HUES48 (cell line): Measurements from ENCODE around the gene PRPF6.
"Not testable (repeated sequence)": the region's sequence is repeated elsewhere in the genome, so short reads cannot be mapped to it uniquely, and the experiment has no call there.

Experiments used
- H3K27ac ChIP-seq: one replicate; pipeline ENCODE4 v1.7.0; 2013; ENCODE audit warnings: low read depth, low read length, inconsistent platforms
- H3K27me3 ChIP-seq: 2 replicates; pipeline ENCODE4 v1.6.1; 2013; ENCODE audit warnings: mild to moderate bottlenecking, low read length; ENCODE audit not compliant: control insufficient read depth, insufficient read depth
- H3K36me3 ChIP-seq: 2 replicates; pipeline ENCODE4 v1.6.1; 2013; ENCODE audit warnings: low read length; ENCODE audit not compliant: control insufficient read depth, insufficient read depth
- H3K4me1 ChIP-seq: 2 replicates; pipeline ENCODE4 v1.6.1; 2013; ENCODE audit warnings: mild to moderate bottlenecking, low read length; ENCODE audit not compliant: control insufficient read depth, insufficient read depth
- H3K4me3 ChIP-seq: 2 replicates; pipeline ENCODE4 v1.5.1; 2013; ENCODE audit warnings: mild to moderate bottlenecking, low read depth, low read length
- H3K9ac ChIP-seq: 2 replicates; pipeline ENCODE4 v1.6.1; 2013; ENCODE audit warnings: mild to moderate bottlenecking, low read depth, low read length, moderate library complexity
- H3K9me3 ChIP-seq: 2 replicates; pipeline ENCODE4 v1.6.1; 2013; ENCODE audit warnings: low read length; ENCODE audit not compliant: control insufficient read depth, insufficient read depth

The PRPF6 gene

DNA sequence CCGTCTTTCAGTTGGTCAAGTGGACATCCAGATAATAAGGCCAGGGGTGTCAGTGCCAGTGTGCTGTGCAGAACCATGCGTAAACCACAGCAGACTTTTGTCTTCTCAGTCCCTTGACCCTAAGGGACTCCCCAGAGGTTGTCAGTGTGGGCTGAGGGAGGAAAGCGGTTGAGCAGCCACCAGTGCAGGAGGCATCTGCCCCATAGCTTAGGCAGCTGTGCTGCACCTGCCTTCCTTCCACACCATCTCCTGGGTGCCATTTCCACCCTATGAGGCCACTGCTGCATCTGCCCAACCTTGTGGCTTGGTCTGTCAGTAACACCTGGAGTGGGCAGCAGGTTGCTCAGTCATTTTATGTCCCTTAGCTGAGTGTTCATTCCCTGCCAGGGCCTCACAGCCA is 26.0 kb downstream of the PRPF6 start:
- H3K9me3 ChIP-seq = peaks cover 2% of the 10 kb centered on the region; the same call in 1 of the 2 replicates

DNA sequence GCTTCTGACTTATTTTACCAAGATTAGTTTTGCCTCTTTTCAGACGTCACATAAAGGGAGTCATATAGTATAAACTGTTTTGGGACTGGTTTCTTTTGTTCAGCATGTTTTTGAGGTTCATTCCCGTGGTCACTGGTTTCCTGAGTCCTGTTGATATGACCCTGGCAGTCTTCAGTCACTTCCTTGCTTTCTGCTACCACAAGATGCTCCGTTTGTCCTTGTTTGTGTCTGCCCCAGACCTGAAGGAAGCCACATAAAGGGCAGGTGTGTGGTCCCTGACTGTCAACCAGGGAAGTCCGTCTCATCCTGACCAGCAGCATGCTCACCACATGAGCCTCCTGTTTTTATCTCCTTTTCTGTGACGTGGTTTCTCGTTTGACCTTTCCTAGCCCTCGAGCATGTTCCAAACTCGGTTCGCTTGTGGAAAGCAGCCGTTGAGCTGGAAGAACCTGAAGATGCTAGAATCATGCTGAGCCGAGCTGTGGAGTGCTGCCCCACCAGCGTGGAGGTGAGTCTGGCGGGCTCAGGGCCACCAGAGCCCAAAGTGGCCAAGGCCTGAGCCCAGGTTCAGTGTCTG is 29.0 kb downstream of the PRPF6 start:
- Histone ChIP-seq H3K9me3 (peaks cover 2% of the 10 kb centered on the region; the same call in 1 of the 2 replicates), H3K9ac (no peak overlapping the region), H3K36me3 (peaks cover 72% of the 10 kb centered on the region), H3K4me3 (no peak overlapping the region), H3K4me1 (no peaks in the 10 kb centered on the region), H3K27me3 (no peaks in the 10 kb centered on the region), H3K27ac (no peak overlapping the region)

More for the DNA sequence above, 26.0 kb downstream of the PRPF6 start:
- H3K36me3 ChIP-seq = peaks cover 70% of the 10 kb centered on the region
- no peaks in the 10 kb centered on the region for H3K27me3 ChIP-seq
- H3K4me3 ChIP-seq = no peak overlapping the region
- no peaks in the 10 kb centered on the region for H3K4me1 ChIP-seq
- no peak overlapping the region for H3K27ac ChIP-seq
- no peak overlapping the region for H3K9ac ChIP-seq

DNA sequence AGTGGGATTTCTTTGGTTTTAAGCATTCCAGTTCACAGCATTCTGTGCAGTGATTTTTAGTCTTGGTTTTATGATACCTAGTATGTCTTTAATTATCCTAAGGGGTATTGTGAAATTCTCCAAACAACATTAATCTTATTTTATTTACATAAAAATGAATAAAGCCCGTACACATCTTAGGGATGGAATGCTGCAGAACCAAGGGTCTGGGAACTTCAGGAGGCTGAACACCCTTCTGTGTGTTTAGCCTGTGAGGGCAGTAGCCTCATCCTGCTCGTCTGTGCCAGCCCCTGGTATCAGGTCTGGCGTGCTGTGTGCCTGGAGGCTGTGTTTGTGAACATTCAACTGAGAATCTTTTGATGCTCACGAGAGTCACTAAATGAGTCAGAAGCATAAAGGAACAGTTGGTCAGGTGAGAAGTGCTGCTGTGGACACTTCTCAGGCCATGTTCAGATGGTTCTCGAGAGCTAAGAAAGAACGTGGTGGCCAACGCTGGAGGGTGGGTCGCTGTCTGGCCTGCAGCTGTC is 29.8 kb downstream of the PRPF6 start:
- Histone ChIP-seq H3K9me3 (peaks cover 2% of the 10 kb centered on the region; the same call in 1 of the 2 replicates), H3K4me1 (no peaks in the 10 kb centered on the region), H3K36me3 (peaks cover 72% of the 10 kb centered on the region), H3K9ac (no peak overlapping the region), H3K4me3 (no peak overlapping the region), H3K27ac (no peak overlapping the region), H3K27me3 (no peaks in the 10 kb centered on the region)

DNA sequence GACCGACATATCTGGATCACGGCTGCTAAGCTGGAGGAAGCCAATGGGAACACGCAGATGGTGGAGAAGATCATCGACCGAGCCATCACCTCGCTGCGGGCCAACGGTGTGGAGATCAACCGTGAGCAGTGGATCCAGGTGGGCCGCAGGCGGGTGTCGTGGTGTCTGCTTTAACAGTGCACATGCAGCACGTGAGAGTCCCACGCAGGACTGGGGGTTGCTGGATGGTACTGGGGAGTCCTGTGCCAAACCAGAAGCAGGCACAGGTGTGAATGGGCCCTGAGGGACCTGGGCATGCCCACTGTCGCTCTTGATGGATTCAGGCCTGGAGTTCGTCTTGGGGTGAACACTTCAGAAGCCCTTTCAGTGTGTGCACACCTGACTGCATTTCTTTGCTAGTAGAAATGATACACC is 30.4 kb downstream of the PRPF6 start:
- H3K9ac ChIP-seq = no peak overlapping the region
- no peak overlapping the region for H3K4me3 ChIP-seq
- H3K9me3 ChIP-seq = peaks cover 2% of the 10 kb centered on the region; the same call in 1 of the 2 replicates
- no peaks in the 10 kb centered on the region for H3K4me1 ChIP-seq
- no peaks in the 10 kb centered on the region for H3K27me3 ChIP-seq
- H3K36me3 ChIP-seq = peaks cover 74% of the 10 kb centered on the region
- no peak overlapping the region for H3K27ac ChIP-seq

DNA sequence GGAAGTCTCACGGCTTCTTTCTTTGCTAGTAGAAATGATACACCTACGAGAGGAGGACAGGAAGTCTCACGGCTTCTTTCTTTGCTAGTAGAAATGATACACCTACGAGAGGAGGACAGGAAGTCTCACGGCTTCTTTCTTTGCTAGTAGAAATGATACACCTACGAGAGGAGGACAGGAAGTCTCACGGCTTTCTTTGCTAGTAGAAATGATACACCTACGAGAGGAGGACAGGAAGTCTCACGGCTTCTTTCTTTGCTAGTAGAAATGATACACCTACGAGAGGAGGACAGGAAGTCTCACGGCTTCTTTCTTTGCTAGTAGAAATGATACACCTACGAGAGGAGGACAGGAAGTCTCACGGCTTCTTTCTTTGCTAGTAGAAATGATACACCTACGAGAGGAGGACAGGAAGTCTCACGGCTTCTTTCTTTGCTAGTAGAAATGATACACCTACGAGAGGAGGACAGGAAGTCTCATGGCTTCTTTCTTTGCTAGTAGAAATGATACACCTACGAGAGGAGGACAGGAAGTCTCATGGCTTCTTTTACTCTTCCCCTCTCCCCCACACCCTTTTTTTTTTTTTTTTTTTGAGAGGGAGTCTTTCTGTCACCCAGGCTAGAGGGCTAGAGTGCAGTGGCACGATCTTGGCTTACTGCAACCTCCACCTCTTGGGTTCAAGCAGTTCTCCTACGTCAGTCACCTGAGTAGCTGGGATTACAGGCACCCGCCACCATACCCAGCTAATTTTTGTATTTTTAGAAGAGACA is 31.6 kb downstream of the PRPF6 start:
- not testable (repeated sequence) for H3K9me3 ChIP-seq, H3K4me3 ChIP-seq, H3K27ac ChIP-seq, H3K4me1 ChIP-seq, H3K9ac ChIP-seq, H3K27me3 ChIP-seq
- H3K36me3 ChIP-seq = peaks cover 74% of the 10 kb centered on the region

DNA sequence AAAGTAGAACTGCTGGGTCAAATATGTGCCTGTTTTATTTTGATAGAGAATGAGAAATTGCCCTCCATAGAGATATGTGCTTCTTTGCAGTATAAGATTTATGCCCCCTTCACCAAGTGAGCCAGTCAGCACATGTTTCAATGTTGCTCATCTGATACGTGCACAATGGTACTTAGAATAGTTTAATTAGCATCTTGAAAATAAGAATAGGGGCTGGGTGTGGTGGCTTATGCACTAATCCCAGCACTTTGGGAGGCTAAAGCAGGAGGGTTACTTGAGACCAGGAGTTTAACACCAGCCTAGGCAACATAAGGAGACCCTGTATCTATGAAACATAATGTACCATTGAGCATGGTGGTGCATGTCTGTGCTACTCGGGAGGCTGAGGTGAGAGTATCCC is 34.7 kb downstream of the PRPF6 start:
- no peaks in the 10 kb centered on the region for H3K4me1 ChIP-seq
- no peak overlapping the region for H3K9ac ChIP-seq
- H3K27me3 ChIP-seq = no peaks in the 10 kb centered on the region
- no peak overlapping the region for H3K27ac ChIP-seq
- H3K36me3 ChIP-seq = peaks cover 71% of the 10 kb centered on the region
- H3K9me3 ChIP-seq = no peaks in the 10 kb centered on the region
- no peak overlapping the region for H3K4me3 ChIP-seq

DNA sequence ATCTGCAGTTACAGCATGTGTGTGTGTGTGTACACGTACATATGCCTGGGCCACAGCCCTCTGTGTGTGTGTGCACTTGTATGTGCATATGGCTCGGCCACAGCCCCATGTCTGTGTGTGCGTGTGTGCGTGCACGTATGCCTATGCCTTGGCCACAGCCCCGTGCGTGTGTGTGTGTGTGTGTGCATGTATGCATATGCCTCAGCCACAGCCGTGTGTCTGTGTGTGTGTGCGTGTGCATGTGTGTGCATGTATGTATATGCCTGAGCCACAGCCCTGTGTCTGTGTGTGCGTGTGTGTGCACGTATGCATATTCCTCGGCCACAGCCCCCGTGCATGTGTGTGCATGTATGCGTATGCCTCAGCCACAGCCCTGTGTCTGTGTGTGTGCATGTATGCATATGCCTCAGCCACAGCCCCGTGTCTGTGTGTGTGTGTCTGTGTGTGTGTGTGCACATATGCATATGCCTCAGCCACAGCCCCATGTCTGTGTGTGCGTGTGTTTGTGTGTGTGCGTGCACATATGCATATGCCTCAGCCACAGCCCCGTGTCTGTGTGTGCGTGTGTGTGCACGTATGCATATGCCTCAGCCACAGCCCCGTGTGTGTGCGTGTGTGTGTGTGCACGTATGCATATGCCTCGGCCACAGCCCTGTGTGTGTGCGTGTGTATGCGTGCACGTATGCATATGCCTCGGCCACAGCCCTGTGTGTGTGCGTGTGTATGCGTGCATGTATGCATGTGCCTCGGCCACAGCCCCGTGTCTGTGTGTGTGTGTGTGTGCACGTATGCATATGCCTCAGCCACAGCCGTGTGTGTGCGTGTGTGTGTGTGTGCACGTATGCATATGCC is 40.4 kb downstream of the PRPF6 start:
- no peak overlapping the region for H3K9ac ChIP-seq
- H3K4me1 ChIP-seq = no peaks in the 10 kb centered on the region
- H3K9me3 ChIP-seq = no peaks in the 10 kb centered on the region
- H3K27ac ChIP-seq = no peak overlapping the region
- peaks cover 82% of the 10 kb centered on the region for H3K36me3 ChIP-seq
- H3K4me3 ChIP-seq = no peak overlapping the region
- H3K27me3 ChIP-seq = no peaks in the 10 kb centered on the region

DNA sequence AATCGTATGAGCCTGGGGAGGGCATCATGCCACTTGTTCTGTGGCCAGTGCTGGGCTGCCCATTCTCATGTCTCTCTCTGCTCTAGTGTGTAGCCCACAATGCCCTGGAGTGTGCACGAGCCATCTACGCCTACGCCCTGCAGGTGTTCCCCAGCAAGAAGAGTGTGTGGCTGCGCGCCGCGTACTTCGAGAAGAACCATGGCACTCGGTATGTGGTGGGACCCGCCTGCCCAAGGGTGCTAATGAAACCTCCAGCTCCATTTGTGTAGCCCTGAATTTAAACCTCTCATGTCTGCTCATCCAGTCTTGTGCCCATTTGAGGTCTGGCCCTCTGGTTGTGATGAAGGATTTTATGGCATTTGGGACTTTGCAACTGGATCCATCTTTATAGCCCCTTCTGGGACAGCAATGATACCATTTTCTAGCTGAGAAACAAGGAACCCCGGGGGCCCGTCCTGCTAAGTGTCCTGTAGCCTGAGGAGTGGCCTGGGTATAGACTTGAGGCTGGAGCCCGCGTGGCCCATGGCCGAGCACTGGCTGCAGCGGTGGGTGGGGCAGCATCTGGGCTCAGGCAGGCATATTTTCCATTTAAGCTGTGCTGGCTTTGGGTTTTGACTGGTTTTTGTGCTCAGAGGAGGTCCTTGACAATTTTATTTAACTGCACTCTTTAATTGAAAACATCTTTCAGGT is 41.9 kb downstream of the PRPF6 start:
- Histone ChIP-seq H3K36me3 (peaks cover 87% of the 10 kb centered on the region), H3K27ac (no peak overlapping the region), H3K4me3 (no peak overlapping the region), H3K9me3 (no peaks in the 10 kb centered on the region), H3K4me1 (no peaks in the 10 kb centered on the region), H3K27me3 (no peaks in the 10 kb centered on the region), H3K9ac (no peak overlapping the region)

DNA sequence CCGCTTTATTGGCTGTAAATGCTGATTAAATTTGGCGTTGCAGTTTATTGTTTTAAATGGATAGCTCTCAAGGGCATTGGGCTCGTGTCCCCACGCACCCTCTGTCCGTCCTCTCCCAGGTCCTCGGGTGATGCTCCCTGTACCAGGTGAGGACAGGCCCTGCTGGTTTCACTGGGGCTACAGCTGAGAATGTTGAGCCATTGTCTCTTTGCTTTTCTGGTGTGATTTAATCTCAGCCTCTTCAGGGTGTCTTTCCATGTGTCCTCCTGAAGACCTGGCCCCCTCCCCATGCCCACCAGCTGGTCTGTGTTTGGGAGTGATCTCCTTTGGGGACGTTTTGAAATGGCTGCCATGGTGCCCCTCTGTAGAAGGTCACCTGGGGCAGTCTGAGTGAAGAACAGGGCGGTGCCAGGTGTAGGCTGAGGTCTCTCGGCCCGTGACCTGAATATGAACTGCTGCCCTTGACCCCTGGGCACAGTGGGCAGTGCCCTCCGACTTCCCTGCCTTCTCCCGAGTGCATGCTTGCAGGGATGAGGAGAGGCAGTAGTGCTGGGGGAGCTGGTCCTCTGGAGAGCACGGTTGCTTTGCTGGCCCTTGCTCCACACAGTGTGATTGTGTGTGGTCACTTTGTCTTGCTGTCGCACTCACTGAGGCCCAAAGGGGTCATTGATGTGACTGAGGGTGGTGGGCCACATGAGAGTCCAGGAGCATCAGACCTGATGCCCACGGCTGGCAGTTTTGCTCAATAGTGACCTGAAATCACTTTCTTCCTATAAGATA is 42.6 kb downstream of the PRPF6 start:
- Histone ChIP-seq H3K9me3 (no peaks in the 10 kb centered on the region), H3K27me3 (no peaks in the 10 kb centered on the region), H3K9ac (no peak overlapping the region), H3K36me3 (peaks cover 88% of the 10 kb centered on the region), H3K4me3 (no peak overlapping the region), H3K4me1 (no peaks in the 10 kb centered on the region), H3K27ac (no peak overlapping the region)
